PFSK-1 (cell line): ENCODE data around the gene SLC25A26.

Experiments used
- FOXP2 ChIP-seq: optimal IDR thresholded peaks from 2 replicates; pipeline ENCODE3; 2011; ENCODE audit warnings: borderline replicate concordance, control low read depth, inconsistent platforms; ENCODE audit not compliant: insufficient read depth; ENCODE audit errors: extremely low read length, extremely low read depth
- POLR2AphosphoS5 ChIP-seq: IDR thresholded peaks from 2 replicates; pipeline ENCODE4 v1.6.1; 2012; ENCODE audit warnings: low read depth, mild to moderate bottlenecking, control low read depth, low read length, moderate library complexity
- SIN3A ChIP-seq: IDR thresholded peaks from 2 replicates; pipeline ENCODE4 v1.6.1; 2012; ENCODE audit warnings: mild to moderate bottlenecking, low read length, moderate library complexity, borderline replicate concordance; ENCODE audit not compliant: insufficient read depth
- TAF1 ChIP-seq: IDR thresholded peaks from 2 replicates; pipeline ENCODE4 v1.6.1; 2012; ENCODE audit warnings: low read length, control low read depth, borderline replicate concordance; ENCODE audit not compliant: insufficient read depth
- TF ChIP-seq, protein P1 (sequence below), 2 experiments: IDR thresholded peaks; 2 replicates each; pipeline versions ENCODE4 v1.6.1 to v1.8.0; 2011 to 2012; ENCODE audit warnings: low read depth in 2 of 2, low read length in 2 of 2, control low read depth in 1 of 2, inconsistent platforms in 1 of 2, mild to moderate bottlenecking in 1 of 2, moderate library complexity in 1 of 2; ENCODE audit not compliant: insufficient read depth in 1 of 2

The SLC25A26 gene

DNA sequence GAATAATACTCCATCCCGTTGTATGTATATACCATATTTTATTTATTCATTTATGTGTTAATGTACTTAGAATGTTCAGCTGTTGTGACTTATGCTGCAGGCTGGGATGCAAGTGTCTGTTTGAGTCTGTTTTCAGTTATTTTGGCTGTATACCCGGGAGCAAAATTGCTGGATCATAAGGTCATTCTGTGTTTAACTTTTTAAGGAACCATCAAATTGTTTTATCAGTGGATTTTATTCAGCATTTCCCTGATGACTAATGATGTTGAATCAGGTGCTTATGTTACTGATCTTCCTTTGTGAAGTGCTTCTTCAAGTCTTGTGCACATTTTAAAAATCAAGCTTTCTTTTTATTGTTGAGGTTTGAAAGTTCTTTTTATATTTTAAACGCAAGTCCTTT is 118.1 kb downstream of the SLC25A26 start:
- TF ChIP-seq, protein P1, sequence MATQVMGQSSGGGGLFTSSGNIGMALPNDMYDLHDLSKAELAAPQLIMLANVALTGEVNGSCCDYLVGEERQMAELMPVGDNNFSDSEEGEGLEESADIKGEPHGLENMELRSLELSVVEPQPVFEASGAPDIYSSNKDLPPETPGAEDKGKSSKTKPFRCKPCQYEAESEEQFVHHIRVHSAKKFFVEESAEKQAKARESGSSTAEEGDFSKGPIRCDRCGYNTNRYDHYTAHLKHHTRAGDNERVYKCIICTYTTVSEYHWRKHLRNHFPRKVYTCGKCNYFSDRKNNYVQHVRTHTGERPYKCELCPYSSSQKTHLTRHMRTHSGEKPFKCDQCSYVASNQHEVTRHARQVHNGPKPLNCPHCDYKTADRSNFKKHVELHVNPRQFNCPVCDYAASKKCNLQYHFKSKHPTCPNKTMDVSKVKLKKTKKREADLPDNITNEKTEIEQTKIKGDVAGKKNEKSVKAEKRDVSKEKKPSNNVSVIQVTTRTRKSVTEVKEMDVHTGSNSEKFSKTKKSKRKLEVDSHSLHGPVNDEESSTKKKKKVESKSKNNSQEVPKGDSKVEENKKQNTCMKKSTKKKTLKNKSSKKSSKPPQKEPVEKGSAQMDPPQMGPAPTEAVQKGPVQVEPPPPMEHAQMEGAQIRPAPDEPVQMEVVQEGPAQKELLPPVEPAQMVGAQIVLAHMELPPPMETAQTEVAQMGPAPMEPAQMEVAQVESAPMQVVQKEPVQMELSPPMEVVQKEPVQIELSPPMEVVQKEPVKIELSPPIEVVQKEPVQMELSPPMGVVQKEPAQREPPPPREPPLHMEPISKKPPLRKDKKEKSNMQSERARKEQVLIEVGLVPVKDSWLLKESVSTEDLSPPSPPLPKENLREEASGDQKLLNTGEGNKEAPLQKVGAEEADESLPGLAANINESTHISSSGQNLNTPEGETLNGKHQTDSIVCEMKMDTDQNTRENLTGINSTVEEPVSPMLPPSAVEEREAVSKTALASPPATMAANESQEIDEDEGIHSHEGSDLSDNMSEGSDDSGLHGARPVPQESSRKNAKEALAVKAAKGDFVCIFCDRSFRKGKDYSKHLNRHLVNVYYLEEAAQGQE (IDR thresholded peaks at IDR 0.05; ENCODE audit: insufficient read depth in 1 of 2, low read depth in 2 of 2, low read length in 2 of 2): no peak
- no peak for TF ChIP-seq TAF1
- TF ChIP-seq SIN3A: no peak
- no peak for TF ChIP-seq FOXP2
- TF ChIP-seq POLR2AphosphoS5: no peak

DNA sequence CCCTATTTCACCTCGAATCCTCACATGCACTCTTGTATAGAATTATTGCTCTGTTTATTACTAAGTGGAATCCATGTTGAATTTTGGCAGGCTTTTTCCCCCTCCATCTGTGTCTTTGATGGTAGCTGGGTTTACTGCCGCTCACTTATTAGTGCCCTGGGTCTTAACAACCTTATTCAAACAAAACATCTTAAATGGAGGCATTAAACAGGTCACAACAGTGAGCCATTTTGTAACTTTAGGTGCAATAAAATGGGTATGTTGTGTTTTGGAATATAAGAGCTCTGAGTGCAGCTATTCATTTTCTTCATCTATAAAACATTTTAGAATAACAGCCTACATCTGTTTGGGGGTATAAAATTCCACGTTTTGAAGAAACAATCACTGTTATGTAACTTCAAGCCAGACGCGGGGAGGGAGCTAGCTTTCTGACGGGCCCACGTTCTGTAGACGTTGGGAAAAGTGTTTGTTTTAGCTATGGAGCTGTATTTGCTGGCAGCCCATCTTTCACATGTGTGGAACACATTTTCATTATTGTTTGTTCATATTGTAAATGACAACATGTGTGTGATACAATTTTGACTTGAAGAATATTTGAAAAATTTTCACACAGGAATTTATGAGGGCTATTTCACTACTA is 122.0 kb downstream of the SLC25A26 start:
- no peak for TF ChIP-seq POLR2AphosphoS5
- TF ChIP-seq FOXP2: no peak
- no peak for TF ChIP-seq SIN3A
- no peak for TF ChIP-seq TAF1
- TF ChIP-seq, protein P1 (IDR thresholded peaks at IDR 0.05; ENCODE audit: insufficient read depth in 1 of 2, low read depth in 2 of 2, low read length in 2 of 2): no peak

DNA sequence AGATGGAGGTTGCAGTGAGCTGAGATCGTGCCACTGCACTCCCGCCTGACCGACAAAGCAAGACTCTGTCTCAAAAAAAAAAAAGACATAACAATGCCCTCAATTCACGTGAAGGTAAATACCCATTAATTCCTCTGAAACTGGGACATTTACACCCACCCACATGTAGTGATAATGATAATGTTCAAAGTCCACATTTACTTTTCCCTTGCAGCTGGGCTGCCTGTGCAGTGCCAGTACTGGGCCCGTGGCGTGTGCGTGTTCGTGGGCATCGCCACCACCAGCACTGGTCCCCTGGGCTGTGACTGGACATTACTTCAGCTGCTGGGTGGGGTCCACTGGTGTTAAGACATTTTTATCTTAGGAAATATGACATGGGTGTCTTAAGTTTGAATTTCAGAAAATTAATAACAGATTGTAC is 123.6 kb downstream of the SLC25A26 start:
- TF ChIP-seq POLR2AphosphoS5 (no peak), SIN3A (no peak)
- TF ChIP-seq, protein P1 (IDR thresholded peaks at IDR 0.05; ENCODE audit: insufficient read depth in 1 of 2, low read depth in 2 of 2, low read length in 2 of 2): no peak

DNA sequence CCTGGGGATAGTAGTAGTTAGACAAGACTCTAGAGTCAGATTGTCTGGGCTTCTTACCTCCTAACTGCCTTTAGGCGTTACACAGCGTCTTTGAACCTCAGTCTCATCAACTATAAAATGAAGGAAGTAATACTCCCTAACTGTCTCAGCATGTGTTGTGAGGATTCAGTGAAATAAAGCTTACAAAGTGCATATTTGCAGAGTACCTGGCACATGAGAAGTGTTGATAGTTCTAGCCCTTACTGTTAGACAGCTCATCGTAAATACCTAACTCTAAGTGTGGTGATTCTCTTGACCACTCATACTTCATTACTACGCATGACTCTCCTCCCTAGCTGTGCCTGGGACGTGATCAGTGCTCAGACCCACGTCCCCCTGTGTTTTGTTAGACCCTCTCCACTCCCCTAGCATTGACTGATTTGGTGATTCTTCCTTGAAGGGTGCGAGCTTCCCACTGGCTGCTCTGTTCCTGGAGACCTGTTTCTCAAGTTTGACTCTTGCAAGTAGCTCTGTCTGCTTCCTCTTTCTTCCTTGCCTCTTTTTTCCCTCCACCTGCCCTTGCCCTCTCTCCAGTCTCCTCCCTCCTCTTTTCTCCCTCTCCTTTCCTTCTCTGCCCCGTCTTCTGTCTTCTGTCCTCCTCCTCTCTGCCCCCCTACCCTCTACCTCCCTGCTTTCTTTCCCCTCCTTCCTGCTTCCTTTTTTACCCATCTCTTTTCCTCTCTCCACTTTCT is 124.2 kb downstream of the SLC25A26 start:
- TF ChIP-seq POLR2AphosphoS5 (no peak), FOXP2 (no peak), SIN3A (no peak)

DNA sequence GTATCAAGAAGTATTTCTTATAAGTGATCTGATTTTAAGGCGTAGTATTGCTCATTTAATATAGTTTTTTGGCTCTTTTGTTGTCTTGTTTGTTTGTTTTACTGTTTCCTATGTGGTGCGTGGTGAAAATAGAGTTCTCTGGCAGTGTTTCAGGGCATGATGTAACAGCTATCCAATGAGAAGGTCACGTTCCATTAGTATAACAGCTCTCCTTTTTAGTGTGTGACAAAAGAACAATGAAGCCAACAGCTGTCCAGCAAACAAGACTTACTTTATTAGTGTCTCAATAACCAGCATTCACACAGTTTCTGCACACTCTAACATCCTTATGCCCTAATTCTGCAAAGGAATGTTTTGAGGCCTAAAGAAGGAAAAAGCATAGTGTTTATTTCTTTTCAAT is 127.9 kb downstream of the SLC25A26 start:
- TF ChIP-seq FOXP2 (no peak), POLR2AphosphoS5 (no peak), TAF1 (no peak)
- TF ChIP-seq, protein P1 (IDR thresholded peaks at IDR 0.05; ENCODE audit: insufficient read depth in 1 of 2, low read depth in 2 of 2, low read length in 2 of 2): no peak
